Measurements from ENCODE around the gene HMGCR. TPM values are rescaled to one million over a fixed set of nuclear protein-coding genes. Genes with fewer than 3 reads are reported as not detected.

Gene HMGCR
- total RNA-seq, 1 experiment from 2014 or later, result 134 TPM

- Histone ChIP-seq H3K4me3 (ENCODE audit: insufficient read depth, low read depth, low read length) (no peak overlapping the region), H3K36me3 (replicated peaks; ENCODE audit: control insufficient read depth, insufficient read depth, low read length) (peaks cover 3% of the 10 kb centered on the region), H3K27me3 (ENCODE audit: control insufficient read depth, insufficient read depth, low read length) (no peaks in the 10 kb centered on the region)
- DNase-seq, result no peak
Measured at GRCh38 chr5:75384218-75384617, 47.2 kb downstream of the HMGCR start.

GRCh38 chr5:75387806-75388205 lies 50.8 kb downstream of the HMGCR start:
- no peaks in the 10 kb centered on the region for H3K27me3 ChIP-seq (ENCODE audit: control insufficient read depth, insufficient read depth, low read length)
- H3K4me3 ChIP-seq (ENCODE audit: insufficient read depth, low read depth, low read length), result no peak overlapping the region
- peaks cover 3% of the 10 kb centered on the region for H3K36me3 ChIP-seq (replicated peaks; ENCODE audit: control insufficient read depth, insufficient read depth, low read length)
- DNase-seq, result no peak

GRCh38 chr5:75389430-75389829 lies 52.4 kb downstream of the HMGCR start:
- Histone ChIP-seq H3K36me3 (replicated peaks; ENCODE audit: control insufficient read depth, insufficient read depth, low read length) (peaks cover 3% of the 10 kb centered on the region; the same call in 1 of the 2 replicates), H3K4me3 (ENCODE audit: insufficient read depth, low read depth, low read length) (no peak overlapping the region), H3K27me3 (ENCODE audit: control insufficient read depth, insufficient read depth, low read length) (no peaks in the 10 kb centered on the region)
- no peak for DNase-seq

GRCh38 chr5:75395277-75395676 lies 58.3 kb downstream of the HMGCR start:
- Histone ChIP-seq H3K4me3 (ENCODE audit: insufficient read depth, low read depth, low read length) (no peak overlapping the region), H3K36me3 (replicated peaks; ENCODE audit: control insufficient read depth, insufficient read depth, low read length) (no peaks in the 10 kb centered on the region), H3K27me3 (ENCODE audit: control insufficient read depth, insufficient read depth, low read length) (no peaks in the 10 kb centered on the region)
- DNase-seq, result no peak

- no peaks in the 10 kb centered on the region for H3K27me3 ChIP-seq (ENCODE audit: control insufficient read depth, insufficient read depth, low read length)
- DNase-seq, result no peak
- H3K4me3 ChIP-seq (ENCODE audit: insufficient read depth, low read depth, low read length), result no peak overlapping the region
- no peaks in the 10 kb centered on the region for H3K36me3 ChIP-seq (replicated peaks; ENCODE audit: control insufficient read depth, insufficient read depth, low read length)
Measured at GRCh38 chr5:75405296-75405695, 68.3 kb downstream of the HMGCR start.

Other genes with a start within 250 kb of the HMGCR start
- gene ANKRD31, start 100.3 kb upstream of the HMGCR start, total RNA-seq (2014; rRNA removed; shearing (Covaris generic)), result 0.11 TPM in 1 of 2 replicates, not detected in the other
- gene CERT1, start 174.4 kb downstream of the HMGCR start, total RNA-seq (2014; rRNA removed; shearing (Covaris generic)), result 16.8 and 20.9 TPM in 2 replicates
- gene POLK, start 174.7 kb downstream of the HMGCR start, total RNA-seq (2014; rRNA removed; shearing (Covaris generic)), result 8.6 and 12.5 TPM in 2 replicates

Data from H7 (cell line).